GM11168 (cell line): ENCODE data around the gene FBXO42.
"Not testable (repeated sequence)": the region's sequence is repeated elsewhere in the genome, so short reads cannot be mapped to it uniquely, and the experiment has no call there.

Experiments used
- in situ Hi-C: fragments of 300-500 bp; cut with MboI; formaldehyde crosslinking; loops from one replicate; pipeline ENCODE4 v1.12.0; 2022; ENCODE audit warnings: low sequenced_read_pairs; ENCODE audit not compliant: unreplicated experiment

Gene FBXO42

DNA sequence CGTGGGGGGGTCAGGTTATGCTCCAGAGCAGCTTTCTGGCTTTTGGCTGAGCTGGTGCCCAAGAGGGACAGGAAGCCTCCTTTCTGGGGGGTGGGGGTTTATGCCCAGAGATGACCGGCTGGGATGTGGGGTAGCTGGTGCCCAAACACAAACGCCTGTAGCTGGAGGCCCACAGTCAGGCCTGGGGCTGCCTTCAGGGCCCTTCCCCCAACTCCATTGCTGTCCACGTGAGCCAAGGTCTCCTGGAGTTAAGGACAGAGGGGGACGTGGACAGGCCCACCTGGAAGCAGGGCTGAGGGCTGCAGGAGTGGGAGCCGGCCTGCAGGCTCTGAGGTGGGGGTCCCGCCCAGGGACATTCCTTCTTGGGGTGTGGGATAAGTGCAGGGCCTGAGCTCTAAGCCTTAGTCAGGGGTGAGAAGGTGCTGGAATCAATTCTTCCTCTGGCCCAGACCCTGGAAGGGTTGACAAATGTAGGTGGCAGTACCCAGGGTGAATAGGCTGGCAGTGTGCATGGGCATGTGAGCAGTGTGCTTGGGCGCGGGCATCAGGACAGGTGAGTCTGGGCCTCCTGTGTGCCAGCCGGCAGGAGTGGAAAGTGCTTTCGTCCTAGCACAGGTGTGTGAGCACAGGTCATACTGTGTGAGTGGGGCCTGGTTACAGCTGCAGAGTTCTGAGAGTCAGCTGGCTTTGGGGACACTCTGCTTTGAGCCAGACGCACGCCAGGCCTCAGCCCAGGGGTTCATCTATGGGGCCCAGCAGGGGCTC lies 122.1 kb downstream of the FBXO42 start:
- in situ Hi-C loops, result no loop called here

DNA sequence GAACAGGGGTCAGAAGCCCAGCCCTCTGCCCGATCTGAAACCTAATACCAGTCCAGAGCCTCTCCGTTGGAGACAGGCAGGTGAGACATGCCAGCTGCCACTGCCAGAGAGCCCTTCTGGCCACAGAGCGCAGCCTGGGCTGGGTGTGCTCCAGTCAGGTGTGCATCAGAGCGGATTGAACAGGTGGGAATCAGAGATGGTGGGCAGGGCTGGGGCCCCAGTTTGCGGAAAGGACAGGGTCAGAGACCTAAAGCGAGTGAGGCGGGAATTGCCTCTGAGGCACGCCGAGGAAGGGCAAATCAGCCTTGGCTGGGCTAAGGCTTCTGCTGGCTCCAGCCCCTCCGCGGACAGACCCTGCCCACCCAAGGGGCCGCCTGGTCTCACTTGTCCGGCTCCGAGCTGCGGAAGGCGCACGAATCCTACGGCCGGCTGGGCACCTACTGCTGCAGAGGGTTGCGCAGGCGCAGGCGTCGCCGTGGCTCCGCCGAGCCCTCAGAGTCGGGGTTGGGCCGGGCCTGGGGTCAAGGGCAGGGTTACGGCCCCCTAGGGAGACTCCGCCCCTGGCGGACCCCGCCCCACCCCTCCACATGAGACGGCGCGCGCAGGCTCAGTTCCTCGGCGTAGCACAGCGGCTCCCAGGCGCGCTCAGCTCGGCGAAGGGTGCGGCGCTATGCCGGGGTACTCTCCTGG lies 125.6 kb downstream of the FBXO42 start:
- in situ Hi-C loops, result no loop called here

DNA sequence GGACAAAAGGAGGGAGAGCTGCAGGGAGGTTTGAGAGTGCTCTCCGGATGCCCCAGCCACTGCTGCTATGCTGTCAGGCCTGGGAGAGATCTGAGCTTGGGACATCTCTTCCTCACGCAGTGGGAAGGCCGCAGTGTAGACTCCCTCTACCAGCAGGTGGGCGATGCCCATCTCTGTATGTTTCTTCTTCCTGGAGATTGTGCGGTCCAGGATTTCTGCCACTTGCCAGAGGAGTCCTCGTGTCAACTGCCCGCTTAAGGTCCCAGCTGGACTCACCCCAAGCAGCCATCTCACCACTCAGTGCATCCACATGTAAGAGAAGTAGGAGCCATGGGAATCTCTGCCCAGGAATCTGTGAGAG lies 126.2 kb downstream of the FBXO42 start:
- in situ Hi-C loops, result no loop called here

DNA sequence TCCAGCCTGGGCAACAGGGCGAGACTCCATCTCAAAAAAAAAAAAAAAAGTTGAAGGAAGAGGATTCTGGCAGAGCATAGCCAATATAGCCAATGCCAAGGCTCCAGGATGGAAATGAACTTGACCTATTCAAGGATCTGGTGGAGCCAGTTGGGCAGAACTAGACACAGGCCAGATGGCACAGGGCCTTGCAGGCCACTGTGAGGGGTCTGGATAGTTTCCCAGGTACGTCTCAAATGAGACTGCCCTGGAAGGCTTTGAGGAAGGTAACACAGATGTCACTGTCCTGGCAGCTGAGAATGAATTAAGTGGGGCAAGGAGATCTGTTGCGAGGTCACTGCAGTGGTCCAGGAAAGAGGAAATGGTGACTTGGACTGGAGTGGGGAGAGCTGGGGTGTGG lies 127.8 kb downstream of the FBXO42 start:
- in situ Hi-C loops, result no loop called here

DNA sequence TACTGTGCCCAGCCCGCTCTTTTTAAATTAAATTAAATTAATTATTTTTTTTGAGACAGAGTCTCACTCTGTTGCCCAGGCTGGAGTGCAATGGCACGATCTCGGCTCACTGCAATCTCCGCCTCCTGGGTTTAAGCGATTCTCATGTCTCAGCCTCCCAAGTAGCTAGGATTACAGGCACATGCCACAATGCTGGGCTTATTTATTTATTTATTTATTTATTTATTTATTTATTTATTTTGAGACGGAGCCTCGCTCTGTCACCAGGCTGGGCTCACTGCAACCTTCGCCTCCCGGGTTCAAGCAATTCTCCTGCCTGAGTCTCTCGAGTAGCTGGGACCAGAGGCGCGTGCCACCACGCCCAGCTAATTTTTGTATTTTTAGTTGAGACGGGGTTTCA lies 129.6 kb downstream of the FBXO42 start:
- in situ Hi-C loops, result not testable (repeated sequence)

DNA sequence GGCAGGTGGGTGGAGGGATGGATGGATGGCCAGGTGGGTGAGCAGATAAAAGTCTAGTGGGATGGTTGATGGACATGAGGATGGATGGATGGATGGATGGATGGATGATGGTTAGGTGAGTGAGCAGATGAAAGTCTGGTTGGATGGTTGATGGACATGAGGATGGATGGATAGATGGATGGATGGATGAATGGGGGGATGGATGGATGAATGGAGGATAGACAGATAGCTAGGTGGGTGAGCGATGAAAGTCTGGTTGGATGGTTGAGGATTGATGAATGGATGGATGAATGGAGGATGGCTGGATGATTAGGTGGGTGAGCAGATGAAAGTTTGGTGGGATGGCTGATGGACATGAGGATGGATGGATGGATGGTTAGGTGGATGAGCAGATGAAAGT lies 130.8 kb downstream of the FBXO42 start:
- in situ Hi-C loops, result no loop called here

DNA sequence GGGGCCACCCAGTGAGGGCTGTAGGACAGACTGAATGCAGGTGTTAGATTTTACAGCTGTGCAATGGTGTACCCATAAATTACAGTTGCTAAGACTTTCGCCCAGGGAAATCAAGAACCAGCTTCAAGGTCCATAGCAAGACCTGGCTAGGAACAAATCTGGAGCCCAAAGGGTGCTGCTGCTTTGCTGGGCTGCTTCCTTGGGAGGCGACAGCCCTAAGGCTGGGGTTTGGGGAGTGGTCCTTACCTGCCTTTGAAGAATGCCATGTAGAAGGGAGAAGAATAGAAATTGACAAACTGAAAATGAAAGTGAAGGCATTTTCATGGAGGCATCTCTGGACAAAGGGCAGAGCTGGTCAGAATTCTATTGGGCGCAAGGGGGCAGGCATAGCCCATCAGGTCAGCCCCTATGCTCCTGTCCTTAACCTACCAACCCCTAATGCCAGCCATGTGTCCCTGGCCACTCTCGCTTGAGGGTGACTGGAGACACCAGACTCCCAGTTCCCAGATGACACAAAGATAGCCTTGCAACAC lies 132.2 kb downstream of the FBXO42 start:
- in situ Hi-C loops, result no loop called here

DNA sequence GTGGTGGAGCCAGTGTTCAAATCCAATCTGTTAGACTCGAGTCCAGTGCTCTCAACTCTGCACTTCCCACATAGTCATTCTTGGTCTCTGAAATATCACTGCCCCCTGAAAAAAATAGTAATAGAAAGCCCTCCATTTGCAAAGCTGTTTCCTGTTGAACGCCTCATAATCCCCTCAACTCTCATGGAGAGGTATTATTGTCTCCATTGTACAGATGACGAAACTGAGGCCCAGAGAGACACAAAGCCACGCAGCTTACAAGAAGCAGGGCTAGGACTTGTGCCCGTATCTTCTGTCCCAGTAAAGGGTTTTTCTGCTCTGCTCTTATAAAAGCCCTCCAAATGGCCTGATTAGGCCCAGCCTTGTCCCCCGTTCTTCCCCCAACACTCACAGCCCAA lies 133.6 kb downstream of the FBXO42 start:
- in situ Hi-C loops, result no loop called here

DNA sequence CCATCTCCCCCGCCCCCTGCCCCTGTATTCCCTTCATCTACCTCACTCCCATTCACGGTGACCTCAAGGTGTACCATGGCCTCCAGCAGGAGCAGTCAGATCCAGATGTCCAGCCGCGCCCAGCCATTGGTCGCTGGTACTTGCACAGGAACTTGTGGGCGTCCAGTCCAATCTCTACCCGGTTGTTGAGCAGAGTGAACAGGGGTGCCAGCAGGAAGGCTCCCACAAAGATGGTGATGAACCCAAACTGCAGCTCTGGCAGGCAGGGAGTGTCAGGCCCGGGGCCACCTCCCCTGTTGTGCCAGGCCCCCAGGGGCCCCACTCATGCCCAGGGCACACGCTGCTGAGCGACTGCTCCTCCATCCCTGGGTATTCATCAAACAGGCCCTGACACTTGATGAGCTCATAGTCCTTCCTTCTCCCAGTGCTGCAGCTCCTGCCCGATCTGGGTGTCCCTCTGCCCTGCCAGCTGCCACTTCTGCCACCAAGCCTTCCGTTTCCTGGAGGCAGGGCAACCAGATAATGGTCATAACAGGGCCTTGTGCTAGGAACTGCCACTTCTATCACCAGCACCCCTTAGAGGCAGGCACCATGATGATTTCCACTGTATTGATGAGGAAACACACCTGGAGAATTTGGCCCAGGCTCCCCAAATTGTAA lies 134.1 kb downstream of the FBXO42 start:
- in situ Hi-C loops, result no loop called here

DNA sequence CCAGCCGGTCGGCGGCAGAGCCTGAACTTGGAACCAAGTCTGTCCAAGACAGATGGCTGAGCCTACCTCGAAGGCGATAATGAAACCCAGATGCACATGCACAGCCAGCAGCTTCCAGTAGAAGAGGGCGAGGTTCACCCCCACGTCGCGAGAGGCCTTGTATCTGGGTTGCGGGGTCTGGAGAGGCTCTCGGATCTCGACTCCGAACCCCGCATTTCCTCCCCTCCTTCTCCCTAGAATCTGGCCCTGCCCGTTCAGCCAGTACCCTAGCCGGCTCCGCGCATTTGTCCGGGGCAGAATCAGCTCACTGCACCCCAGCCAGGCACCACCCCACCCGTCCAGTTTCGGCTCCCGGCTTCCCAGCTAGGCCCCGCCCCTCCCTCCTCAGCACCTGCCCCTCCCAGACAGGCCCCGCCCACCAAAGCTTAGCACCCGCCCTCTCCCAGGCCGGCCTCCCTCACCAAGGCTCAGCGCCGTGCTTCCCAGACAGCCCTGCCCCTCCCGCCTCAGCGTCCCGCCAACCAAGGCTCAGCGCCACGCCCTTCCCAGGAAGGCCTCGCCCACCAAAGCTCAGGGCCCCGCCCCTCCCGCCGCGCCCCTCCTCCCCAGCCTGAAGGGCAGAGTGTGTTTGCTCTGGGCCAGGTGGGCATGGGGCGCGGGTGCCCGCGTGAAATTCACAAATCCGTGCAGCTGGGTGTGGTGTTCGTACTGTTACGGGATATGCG lies 135.1 kb downstream of the FBXO42 start:
- in situ Hi-C loops, result no loop called here

DNA sequence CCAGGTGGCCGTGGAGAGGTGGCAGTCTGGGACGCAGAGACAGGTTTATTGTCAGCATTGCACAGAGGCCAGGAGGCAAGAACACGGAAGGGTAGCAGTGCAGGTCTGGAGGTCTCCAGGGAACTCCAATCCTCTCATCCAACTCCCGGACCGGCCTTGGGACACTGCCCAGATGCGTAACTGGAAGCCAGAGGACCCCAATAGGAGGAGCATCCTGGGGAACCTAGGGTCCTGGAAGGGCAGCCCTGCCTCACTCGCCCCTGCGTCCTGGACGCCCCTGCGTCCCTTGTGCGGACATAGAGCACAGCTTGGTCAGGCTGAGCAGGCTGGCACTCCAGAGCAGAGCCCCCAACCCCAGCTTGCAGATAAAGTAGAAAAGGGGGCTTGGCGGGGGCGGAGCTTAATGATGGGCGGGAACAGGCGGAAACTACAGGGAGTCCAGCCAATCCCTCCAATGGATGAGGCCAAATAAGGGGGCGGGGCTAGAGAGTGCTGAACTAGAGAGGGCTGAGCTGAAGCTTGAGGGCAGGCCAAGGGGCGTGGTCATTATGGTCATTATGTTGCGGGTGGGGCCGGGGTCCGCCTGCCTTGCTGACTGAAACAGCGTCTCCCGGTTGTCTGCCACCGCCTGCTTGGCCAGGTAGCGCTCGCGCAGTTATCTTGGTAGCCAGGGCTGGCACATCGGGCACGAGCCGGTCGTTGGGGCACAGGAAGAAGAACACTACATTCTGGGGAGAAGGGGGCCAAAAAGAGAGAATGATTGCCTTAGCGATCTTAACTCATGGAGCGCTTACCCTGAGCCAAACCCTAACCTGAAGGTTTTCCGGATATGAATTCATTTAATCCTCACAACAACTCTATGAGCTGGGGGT lies 136.2 kb downstream of the FBXO42 start:
- in situ Hi-C loops, result no loop called here

DNA sequence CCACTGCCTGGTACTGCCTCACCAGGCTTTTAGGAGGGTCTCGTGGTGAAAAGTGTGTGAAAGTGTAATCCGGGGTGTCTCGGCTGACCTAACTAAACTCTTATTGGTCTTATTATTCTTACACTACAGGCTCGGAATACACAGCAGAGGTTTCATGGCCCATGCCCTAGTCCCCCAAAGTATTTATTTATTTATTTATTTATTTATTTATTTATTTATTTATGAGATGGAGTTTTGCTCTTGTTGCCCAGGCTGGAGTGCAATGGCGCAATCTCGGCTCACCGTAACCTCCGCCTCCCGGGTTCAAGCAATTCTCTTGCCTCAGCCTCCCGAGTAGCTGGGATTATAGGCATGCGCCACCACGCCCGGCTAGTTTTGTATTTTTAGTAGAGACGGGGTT lies 137.0 kb downstream of the FBXO42 start:
- in situ Hi-C loops, result not testable (repeated sequence)

DNA sequence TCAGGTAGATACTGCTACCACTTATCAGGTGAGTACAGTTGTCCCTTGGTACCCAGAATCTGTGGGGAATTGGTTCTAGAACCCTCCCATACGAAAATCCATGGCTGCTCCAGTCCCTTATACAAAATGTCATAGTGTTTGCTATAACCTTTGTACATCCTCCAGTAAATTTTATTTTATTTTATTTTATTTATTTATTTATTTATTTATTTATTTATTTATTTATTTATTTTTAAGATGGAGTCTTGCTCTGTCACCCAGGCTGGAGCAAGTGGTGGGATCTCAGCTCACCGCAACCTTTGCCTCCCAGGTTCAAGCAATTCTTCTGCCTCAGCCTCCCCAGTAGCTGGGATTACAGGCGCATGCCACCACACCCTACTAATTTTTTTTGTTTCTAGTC lies 138.7 kb downstream of the FBXO42 start:
- in situ Hi-C loops, result not testable (repeated sequence)

DNA sequence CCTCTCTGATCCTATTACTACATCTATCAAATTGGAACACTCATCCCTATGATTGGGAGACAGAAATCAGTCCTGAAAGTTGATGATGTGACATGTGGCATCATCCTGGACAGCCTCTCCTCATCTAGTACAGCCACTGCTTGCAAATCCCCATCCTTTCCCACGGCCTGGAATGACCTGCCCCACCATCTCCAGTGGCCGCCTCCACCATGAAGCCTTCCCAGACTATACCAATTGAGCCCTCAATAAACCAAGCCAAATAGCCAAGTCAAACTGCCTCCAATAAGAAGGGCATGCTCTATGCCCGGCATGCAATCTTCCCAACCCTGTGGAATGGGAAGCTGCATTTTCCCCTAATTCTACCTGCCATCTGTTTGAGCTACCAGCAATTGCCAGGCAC lies 139.3 kb downstream of the FBXO42 start:
- in situ Hi-C loops, result no loop called here

DNA sequence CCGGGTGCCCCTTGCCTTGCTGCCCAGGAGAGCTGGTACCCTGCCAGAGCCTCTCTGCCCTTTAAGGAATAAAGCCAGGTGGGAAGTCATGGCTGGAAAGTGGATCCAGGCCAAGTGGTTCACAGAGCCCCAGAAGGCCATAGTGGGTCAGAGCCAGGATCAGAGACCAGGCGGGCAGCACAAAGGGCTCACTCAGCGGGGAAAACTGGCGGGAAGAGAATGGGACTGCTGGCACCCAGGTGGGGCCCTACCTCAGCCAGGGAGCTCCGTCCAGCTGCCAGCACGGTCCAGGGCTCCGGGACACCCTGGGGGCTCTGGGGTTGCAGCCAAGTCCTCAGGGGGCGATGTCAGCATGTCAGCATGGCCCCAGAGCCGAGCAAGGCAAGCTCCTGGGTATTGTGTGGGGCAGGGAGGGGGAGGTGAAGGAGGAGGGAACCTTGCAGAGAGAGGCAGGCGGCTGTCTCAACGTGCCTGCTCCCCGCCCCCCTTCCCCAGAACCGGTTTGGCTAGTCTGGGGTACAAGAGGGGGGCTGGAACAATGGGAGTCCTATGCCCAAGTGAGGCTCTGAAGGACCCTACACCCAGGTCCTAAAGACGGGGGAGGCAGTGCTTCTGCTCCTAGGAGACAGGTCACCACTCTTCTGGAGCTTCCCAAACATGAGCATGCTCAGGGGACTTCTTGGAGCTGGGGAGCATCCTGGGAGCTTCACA lies 139.9 kb downstream of the FBXO42 start, which contains the start of gene ARHGEF19:
TSS of gene ARHGEF19 (minus strand) at position 402 of the 711 bp plus-strand sequence. CDS start 3,598 bp downstream, outside the sequence.
- in situ Hi-C loops, result no loop called here

DNA sequence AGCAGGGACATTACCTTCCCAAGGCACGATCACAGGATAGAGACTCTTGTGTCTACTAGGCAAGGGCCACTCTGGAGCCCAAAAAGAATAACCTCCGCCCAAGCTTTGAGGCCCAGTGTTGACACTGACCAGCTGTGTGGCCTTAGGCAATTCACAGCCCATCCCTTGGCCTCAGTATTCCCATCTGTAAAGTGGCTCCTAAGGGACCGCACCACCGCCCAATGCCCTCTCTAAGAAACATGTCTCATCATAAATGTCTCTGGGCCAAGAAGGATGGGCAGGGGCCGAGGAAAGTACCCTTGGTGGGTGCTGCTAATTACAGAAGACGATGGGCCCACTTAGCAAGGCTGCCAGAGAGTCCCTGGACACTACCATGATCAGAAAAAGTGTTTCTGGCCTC lies 140.5 kb downstream of the FBXO42 start:
- in situ Hi-C loops, result no loop called here

DNA sequence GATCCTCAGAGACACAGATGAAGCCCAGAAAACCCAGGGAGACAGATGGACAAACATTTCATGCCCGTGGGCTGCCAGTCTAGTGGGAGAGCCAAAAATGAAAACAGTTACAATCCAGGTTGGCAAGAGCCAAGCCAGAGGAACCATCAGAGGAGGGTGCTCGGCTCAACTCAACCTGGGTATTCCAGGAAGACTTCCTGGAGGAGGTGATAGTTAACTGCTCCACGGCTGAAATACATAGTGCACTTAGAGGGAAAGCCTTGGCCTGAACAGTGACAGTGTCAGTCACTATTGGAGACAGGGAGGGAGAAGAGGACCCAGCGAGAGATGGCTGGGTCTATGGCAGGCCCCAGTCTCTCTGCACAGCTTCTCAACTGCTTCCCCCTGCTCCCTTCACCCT lies 141.7 kb downstream of the FBXO42 start:
- in situ Hi-C loops, result no loop called here

DNA sequence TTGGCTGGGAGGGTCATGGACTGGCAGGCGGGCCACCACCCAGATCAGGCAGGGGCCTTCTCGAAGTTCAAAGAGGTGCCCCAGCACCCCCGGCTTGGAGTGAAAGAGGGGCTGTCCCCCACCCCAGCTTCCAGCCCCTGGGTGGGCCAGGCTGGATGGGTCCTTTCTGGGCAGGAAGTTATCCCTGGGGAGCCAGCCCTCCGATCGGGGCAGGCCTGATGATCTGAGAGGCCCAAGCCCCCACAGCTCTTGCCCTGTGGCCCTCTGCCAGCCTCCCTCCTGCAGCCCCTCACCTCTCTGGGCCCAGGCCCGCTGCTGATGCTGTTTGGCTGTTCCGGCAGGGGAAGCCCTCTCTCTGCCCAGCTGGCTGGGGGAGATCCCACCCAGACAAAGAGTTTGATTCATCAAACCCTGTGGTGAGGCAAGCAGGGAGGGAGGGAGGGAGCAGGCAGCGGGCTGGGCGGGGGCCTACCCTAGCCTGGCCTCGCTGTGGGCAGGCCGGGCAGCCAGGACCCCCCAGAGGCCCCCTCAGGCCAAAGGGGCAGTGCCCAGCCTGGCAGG lies 142.4 kb downstream of the FBXO42 start:
- in situ Hi-C loops, result no loop called here
